CD8-positive, alpha-beta memory T cell (primary cell): ENCODE results near the gene H2AZ1. TPM values are rescaled to one million over a fixed set of nuclear protein-coding genes. Genes with fewer than 3 reads are reported as not detected.

Source experiments
- CTCF ChIA-PET: fragments of 350-600 bp; sonication (Branson Sonifier 250); formaldehyde crosslinking; loops from one replicate; lab custom pipeline; 2021; ENCODE audit warnings: antibody characterized with exemption; lab: Charles Lee
- POLR2A ChIA-PET: fragments of 350-600 bp; sonication (Branson Sonifier 250); formaldehyde crosslinking; loops from one replicate; lab custom pipeline; 2021; ENCODE audit warnings: antibody characterized with exemption; lab: Charles Lee
- DNase-seq, 5 donors: peaks; one replicate each; pipeline versions ENCODE4 v3.0.0 to v3.0.0-alpha.2; 2020 to 2022; ENCODE audit warnings: mixed read lengths in 1 of 5
- H3K27ac ChIP-seq: one replicate; pipeline ENCODE4 v1.7.0; 2013; ENCODE audit warnings: low read depth, mild to moderate bottlenecking, low read length, moderate library complexity
- H3K27me3 ChIP-seq: 2 replicates; pipeline ENCODE4 v1.7.0; 2013; ENCODE audit warnings: low read length, mild to moderate bottlenecking; ENCODE audit not compliant: insufficient read depth, poor library complexity, severe bottlenecking
- H3K36me3 ChIP-seq: 2 replicates; pipeline ENCODE4 v1.7.0; 2013; ENCODE audit warnings: mild to moderate bottlenecking, low read length, moderate library complexity; ENCODE audit not compliant: insufficient read depth
- H3K4me1 ChIP-seq: 2 replicates; pipeline ENCODE4 v1.7.0; 2013; ENCODE audit warnings: mild to moderate bottlenecking, low read length, moderate library complexity; ENCODE audit not compliant: insufficient read depth
- H3K4me3 ChIP-seq: 2 replicates; pipeline ENCODE4 v1.7.0; 2013; ENCODE audit warnings: mild to moderate bottlenecking, low read length
- H3K9me3 ChIP-seq: 2 replicates; pipeline ENCODE4 v1.7.0; 2013; ENCODE audit warnings: mild to moderate bottlenecking, low read length
- H3K27ac Mint-ChIP-seq, 8 donors: one replicate each; pipeline ENCODE4 v1.8.0; 2020 to 2021; ENCODE audit warnings: mixed read lengths in 8 of 8, mild to moderate bottlenecking in 6 of 8, inconsistent platforms in 3 of 8, moderate library complexity in 3 of 8
- H3K27me3 Mint-ChIP-seq, 2 donors: one replicate each; pipeline ENCODE4 v1.8.0; 2020 to 2021; ENCODE audit warnings: mixed read lengths in 2 of 2, mild to moderate bottlenecking in 1 of 2, moderate library complexity in 1 of 2
- H3K36me3 Mint-ChIP-seq, 3 donors: one replicate each; pipeline ENCODE4 v1.8.0; 2020 to 2021; ENCODE audit warnings: mixed read lengths in 3 of 3, inconsistent platforms in 1 of 3, mild to moderate bottlenecking in 1 of 3
- H3K4me1 Mint-ChIP-seq, 3 donors: one replicate each; pipeline ENCODE4 v1.8.0; 2020 to 2021; ENCODE audit warnings: mixed read lengths in 3 of 3, inconsistent platforms in 1 of 3, mild to moderate bottlenecking in 1 of 3
- H3K4me3 Mint-ChIP-seq, 7 donors: one replicate each; pipeline ENCODE4 v1.8.0; 2020 to 2021; ENCODE audit warnings: mixed read lengths in 7 of 7, mild to moderate bottlenecking in 6 of 7, moderate library complexity in 4 of 7, inconsistent platforms in 2 of 7
- H3K9me3 Mint-ChIP-seq, 5 donors: one replicate each; pipeline ENCODE4 v1.8.0; 2020 to 2022; ENCODE audit warnings: mixed read lengths in 5 of 5, mild to moderate bottlenecking in 3 of 5, moderate library complexity in 2 of 5, inconsistent platforms in 1 of 5
- polyA plus RNA-seq: library from polyadenylated mRNA; unstranded; fragments of 300-500 nt; fragmentation: Illumina TruSeq; gene quantifications from one replicate; pipeline ENCODE4 v1.2.3, GENCODE V29; 2021
- total RNA-seq, 2 experiments: library from RNA; stranded (reverse); gene quantifications; one replicate each; pipeline ENCODE4 v1.2.3, GENCODE V29; 2021

H2AZ1 gene
- total and polyA plus RNA-seq, 3 experiments from 2014 or later: 372 to 515 (median 494) TPM

DNA sequence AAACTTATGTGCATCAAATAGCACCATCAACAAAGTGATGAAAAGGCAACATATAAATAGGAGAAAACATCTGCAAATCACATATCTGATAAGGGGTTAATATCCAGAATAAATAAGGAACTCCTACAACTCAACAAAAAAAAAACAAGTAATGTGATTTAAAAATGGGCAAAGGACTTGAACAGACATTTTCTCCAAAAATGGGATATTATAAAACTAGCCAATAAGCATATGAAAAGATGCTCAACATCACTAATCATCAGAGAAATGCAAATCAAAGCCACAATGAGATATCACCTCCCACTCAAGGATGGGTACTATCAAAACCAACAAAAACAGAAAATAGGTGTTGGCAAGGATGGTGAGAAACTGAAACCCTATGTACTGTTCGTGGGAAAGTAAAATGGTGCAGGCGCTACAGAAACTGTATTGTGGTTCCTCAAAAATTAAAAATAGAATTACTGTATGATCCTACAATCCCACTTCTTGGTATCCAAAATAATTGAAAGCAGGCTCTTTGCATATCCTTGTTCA is 6.1 kb downstream of the H2AZ1 start:
- Histone ChIP-seq H3K9me3 (no peaks in the 10 kb centered on the region), H3K4me3 (no peak overlapping the region), H3K27ac (no peak overlapping the region), H3K4me1 (peaks cover 65% of the 10 kb centered on the region), H3K27me3 (no peaks in the 10 kb centered on the region), H3K36me3 (peaks cover 8% of the 10 kb centered on the region)
- no peaks in the 10 kb centered on the region for H3K27me3 Mint-ChIP-seq
- no peaks in the 10 kb centered on the region for H3K9me3 Mint-ChIP-seq
- POLR2A ChIA-PET: no interaction called here
- no peak for DNase-seq
- H3K36me3 Mint-ChIP-seq: peaks cover 0 to 42% (median 6%) of the 10 kb centered on the region in 3 donors
- H3K4me3 Mint-ChIP-seq: peak overlapping the region in 6 of 7 donors; percentile 61 to 100 (median 92)
- CTCF ChIA-PET: no interaction called here
- H3K27ac Mint-ChIP-seq: peak overlapping the region; percentile 58 to 94 (median 77)
- peaks cover 59 to 74% (median 73%) of the 10 kb centered on the region in 3 donors for H3K4me1 Mint-ChIP-seq

DNA sequence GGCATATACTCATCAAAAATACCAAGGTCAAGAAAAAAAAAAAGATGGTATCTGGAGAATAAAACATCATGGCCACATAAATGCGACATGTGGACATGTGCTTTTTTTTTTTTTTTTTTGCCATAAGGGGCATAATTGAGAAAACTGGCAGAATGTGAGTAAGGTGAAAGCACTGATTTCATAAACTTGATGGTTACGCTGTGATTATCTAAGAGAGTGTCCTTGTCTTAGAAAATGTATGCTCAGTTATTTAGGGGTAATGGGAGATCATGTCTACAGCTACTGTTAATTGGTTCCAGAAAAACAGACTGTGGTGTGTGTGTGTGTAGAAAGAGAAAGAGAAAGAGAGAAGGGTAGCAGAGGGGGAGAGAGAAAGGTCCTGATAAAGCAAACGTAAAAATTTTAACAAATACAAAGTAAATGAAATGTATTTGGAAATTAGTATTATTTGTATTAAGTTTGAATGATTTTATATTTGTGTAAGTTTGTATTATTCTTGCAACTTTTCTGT is 11.8 kb downstream of the H2AZ1 start:
- Mint-ChIP-seq H3K27ac (peak overlapping the region in 4 of 8 donors; percentile 1 to 92 (median 14)), H3K27me3 (no peaks in the 10 kb centered on the region), H3K36me3 (peaks cover 21 to 43% (median 24%) of the 10 kb centered on the region in 3 donors), H3K9me3 (peaks cover 0 to 14% (median 10%) of the 10 kb centered on the region in 5 donors), H3K4me3 (no peak overlapping the region), H3K4me1 (peaks cover 41 to 66% (median 65%) of the 10 kb centered on the region in 3 donors)
- H3K9me3 ChIP-seq: peaks cover 7% of the 10 kb centered on the region
- DNase-seq: no peak
- no peak overlapping the region for H3K4me3 ChIP-seq
- ChIA-PET CTCF (no interaction called here), POLR2A (interaction anchor here (0.6 kb wide), 2 partner anchors 369 to 1322 kb away, joined by 3 read pairs; no protein-coding TSS in a partner anchor)
- H3K27ac ChIP-seq: no peak overlapping the region
- peaks cover 24% of the 10 kb centered on the region for H3K4me1 ChIP-seq
- H3K27me3 ChIP-seq: no peaks in the 10 kb centered on the region
- H3K36me3 ChIP-seq: no peaks in the 10 kb centered on the region

- DNase-seq: no peak
- Histone ChIP-seq H3K27ac (no peak overlapping the region), H3K4me3 (no peak overlapping the region), H3K9me3 (peaks cover 7% of the 10 kb centered on the region), H3K27me3 (no peaks in the 10 kb centered on the region), H3K36me3 (no peaks in the 10 kb centered on the region), H3K4me1 (peaks cover 16% of the 10 kb centered on the region)
- Mint-ChIP-seq H3K27me3 (no peaks in the 10 kb centered on the region), H3K36me3 (peaks cover 28 to 49% (median 31%) of the 10 kb centered on the region in 3 donors), H3K4me1 (peaks cover 53 to 69% (median 68%) of the 10 kb centered on the region in 3 donors), H3K9me3 (peaks cover 0 to 14% (median 11%) of the 10 kb centered on the region in 5 donors), H3K27ac (peak overlapping the region in 2 of 8 donors; percentile 54 to 58), H3K4me3 (no peak overlapping the region)
- ChIA-PET CTCF (no interaction called here), POLR2A (no interaction called here)
Measured at GRCh38 chr4:99934891-99935290, 15.2 kb downstream of the H2AZ1 start.

DNA sequence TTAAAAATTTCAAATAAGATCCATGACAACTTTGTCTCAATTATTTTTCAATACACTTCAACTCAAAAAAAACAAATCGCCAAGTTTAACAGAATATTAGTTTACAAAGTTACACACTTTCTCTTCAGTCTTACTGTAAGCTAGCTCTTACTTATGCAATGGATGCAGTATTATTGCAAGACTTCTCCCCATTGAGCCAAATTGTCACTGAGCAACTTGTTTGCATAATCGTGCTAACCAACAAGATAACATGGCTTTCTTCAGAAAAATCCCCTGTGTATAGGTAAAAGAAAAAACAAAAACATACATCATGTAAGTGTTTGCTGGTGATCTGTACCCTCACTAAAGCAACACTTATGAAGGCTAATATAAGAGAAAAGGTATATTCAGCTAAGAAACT is 22.5 kb downstream of the H2AZ1 start:
- Mint-ChIP-seq H3K4me3 (no peak overlapping the region), H3K27me3 (no peaks in the 10 kb centered on the region), H3K36me3 (peaks cover 2 to 56% (median 16%) of the 10 kb centered on the region in 3 donors), H3K4me1 (peaks cover 41 to 72% (median 59%) of the 10 kb centered on the region in 3 donors), H3K27ac (peak overlapping the region in 2 of 8 donors; percentile 6 to 12), H3K9me3 (no peaks in the 10 kb centered on the region)
- ChIA-PET CTCF (no interaction called here), POLR2A (no interaction called here)
- Histone ChIP-seq H3K27ac (no peak overlapping the region), H3K4me3 (no peak overlapping the region), H3K9me3 (no peaks in the 10 kb centered on the region), H3K4me1 (peaks cover 21% of the 10 kb centered on the region), H3K27me3 (no peaks in the 10 kb centered on the region), H3K36me3 (no peaks in the 10 kb centered on the region)
- DNase-seq: no peak

- Histone ChIP-seq H3K4me1 (peaks cover 5% of the 10 kb centered on the region), H3K4me3 (no peak overlapping the region), H3K27ac (no peak overlapping the region), H3K9me3 (no peaks in the 10 kb centered on the region), H3K36me3 (no peaks in the 10 kb centered on the region), H3K27me3 (no peaks in the 10 kb centered on the region)
- peaks cover 0 to 6% (median 4%) of the 10 kb centered on the region in 5 donors for H3K9me3 Mint-ChIP-seq
- H3K4me3 Mint-ChIP-seq: no peak overlapping the region
- H3K27ac Mint-ChIP-seq: peak overlapping the region in 4 of 8 donors; percentile 20 to 89 (median 63)
- H3K36me3 Mint-ChIP-seq: peaks cover 22 to 64% (median 25%) of the 10 kb centered on the region in 3 donors
- ChIA-PET POLR2A (no interaction called here), CTCF (no interaction called here)
- peak in 1 of 5 donors; percentile 26 for DNase-seq
- peaks cover 21 to 40% (median 38%) of the 10 kb centered on the region in 3 donors for H3K4me1 Mint-ChIP-seq
- H3K27me3 Mint-ChIP-seq: no peaks in the 10 kb centered on the region
Measured at GRCh38 chr4:99921174-99921573, 28.9 kb downstream of the H2AZ1 start.

DNA sequence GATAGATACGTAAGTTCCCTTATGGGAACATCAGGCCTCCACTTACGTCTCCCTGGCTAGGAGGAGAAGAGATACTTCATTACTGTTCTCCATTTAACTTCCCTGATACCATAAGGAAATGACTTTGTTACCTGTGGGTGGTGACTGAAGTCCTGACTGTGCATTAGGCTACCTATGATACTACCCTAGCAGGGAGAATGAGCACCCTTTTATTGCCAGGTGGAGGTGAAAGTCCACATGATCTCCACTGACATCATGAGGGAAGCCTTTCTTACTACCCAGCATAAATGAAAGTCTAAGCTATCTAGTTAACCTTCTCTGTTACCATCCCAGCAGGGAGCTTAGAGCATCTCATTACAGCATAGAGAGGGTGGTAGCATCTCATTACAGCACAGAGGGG is 31.4 kb downstream of the H2AZ1 start:
- H3K36me3 Mint-ChIP-seq: peaks cover 33 to 71% (median 34%) of the 10 kb centered on the region in 3 donors
- no peaks in the 10 kb centered on the region for H3K36me3 ChIP-seq
- CTCF ChIA-PET: interaction anchor here (0.8 kb wide), 1 partner anchor 32 kb away, joined by 3 read pairs; the partner anchor contains the start of gene H2AZ1

GRCh38 chr4:99917575-99917974 is 32.5 kb downstream of the H2AZ1 start:
- ChIA-PET CTCF (interaction anchor here (0.8 kb wide), 1 partner anchor 33 kb away, joined by 3 read pairs; the partner anchor contains the start of gene H2AZ1), POLR2A (interaction anchor here (0.6 kb wide), 1 partner anchor 16 kb away, joined by 3 read pairs; no protein-coding TSS in a partner anchor)
- H3K27ac Mint-ChIP-seq: peak overlapping the region in 1 of 8 donors; percentile 8

More for the DNA sequence above, 31.4 kb downstream of the H2AZ1 start:
- no peak overlapping the region for H3K4me3 Mint-ChIP-seq
- H3K27ac Mint-ChIP-seq: peak overlapping the region in 2 of 8 donors; percentile 8 to 32
- H3K9me3 Mint-ChIP-seq: peaks cover 0 to 6% (median 4%) of the 10 kb centered on the region in 5 donors
- H3K4me3 ChIP-seq: no peak overlapping the region
- H3K27me3 ChIP-seq: no peaks in the 10 kb centered on the region
- POLR2A ChIA-PET: no interaction called here
- H3K9me3 ChIP-seq: no peaks in the 10 kb centered on the region
- peaks cover 23 to 42% (median 41%) of the 10 kb centered on the region in 3 donors for H3K4me1 Mint-ChIP-seq
- no peak overlapping the region for H3K27ac ChIP-seq
- H3K4me1 ChIP-seq: peaks cover 5% of the 10 kb centered on the region
- no peak for DNase-seq
- no peaks in the 10 kb centered on the region for H3K27me3 Mint-ChIP-seq

GRCh38 chr4:99915449-99915848 is 34.6 kb downstream of the H2AZ1 start:
- CTCF ChIA-PET: no interaction called here
- H3K36me3 ChIP-seq: no peaks in the 10 kb centered on the region
- peaks cover 30 to 70% (median 35%) of the 10 kb centered on the region in 3 donors for H3K36me3 Mint-ChIP-seq

More at GRCh38 chr4:99917575-99917974, 32.5 kb downstream of the H2AZ1 start:
- Mint-ChIP-seq H3K4me3 (no peak overlapping the region), H3K27me3 (no peaks in the 10 kb centered on the region), H3K36me3 (peaks cover 33 to 71% (median 33%) of the 10 kb centered on the region in 3 donors), H3K9me3 (peaks cover 0 to 6% (median 4%) of the 10 kb centered on the region in 5 donors), H3K4me1 (peaks cover 25 to 42% (median 36%) of the 10 kb centered on the region in 3 donors)
- H3K4me1 ChIP-seq: peaks cover 1% of the 10 kb centered on the region
- no peaks in the 10 kb centered on the region for H3K36me3 ChIP-seq
- no peaks in the 10 kb centered on the region for H3K27me3 ChIP-seq
- H3K27ac ChIP-seq: no peak overlapping the region
- no peak overlapping the region for H3K4me3 ChIP-seq
- no peaks in the 10 kb centered on the region for H3K9me3 ChIP-seq
- no peak for DNase-seq

More at GRCh38 chr4:99915449-99915848, 34.6 kb downstream of the H2AZ1 start:
- Mint-ChIP-seq H3K4me1 (peaks cover 23 to 47% (median 33%) of the 10 kb centered on the region in 3 donors), H3K27me3 (no peaks in the 10 kb centered on the region), H3K4me3 (no peak overlapping the region), H3K27ac (peak overlapping the region in 4 of 8 donors; percentile 4 to 31 (median 7)), H3K9me3 (peaks cover 0 to 6% (median 4%) of the 10 kb centered on the region in 5 donors)
- H3K4me3 ChIP-seq: no peak overlapping the region
- DNase-seq: no peak
- H3K27me3 ChIP-seq: no peaks in the 10 kb centered on the region
- no peaks in the 10 kb centered on the region for H3K9me3 ChIP-seq
- H3K27ac ChIP-seq: no peak overlapping the region
- POLR2A ChIA-PET: no interaction called here
- H3K4me1 ChIP-seq: no peaks in the 10 kb centered on the region
